PC-3 (cell line): ENCODE measurements around the gene CPA1.

ENCODE experiments used
- EZH2 ChIP-seq: fragments of 300-600 bp; sonication (generic); IDR thresholded peaks from one replicate; pipeline ENCODE4 v1.6.1; 2017; ENCODE audit warnings: antibody characterized with exemption, mild to moderate bottlenecking, low read length; ENCODE audit not compliant: unreplicated experiment
- TF ChIP-seq, protein P1 (sequence below): fragments of 300-600 bp; sonication (generic); conservative IDR thresholded peaks from 2 replicates; pipeline ENCODE4 v1.5.1; 2017; ENCODE audit warnings: antibody characterized with exemption, low read depth, mild to moderate bottlenecking, low read length

DNA sequence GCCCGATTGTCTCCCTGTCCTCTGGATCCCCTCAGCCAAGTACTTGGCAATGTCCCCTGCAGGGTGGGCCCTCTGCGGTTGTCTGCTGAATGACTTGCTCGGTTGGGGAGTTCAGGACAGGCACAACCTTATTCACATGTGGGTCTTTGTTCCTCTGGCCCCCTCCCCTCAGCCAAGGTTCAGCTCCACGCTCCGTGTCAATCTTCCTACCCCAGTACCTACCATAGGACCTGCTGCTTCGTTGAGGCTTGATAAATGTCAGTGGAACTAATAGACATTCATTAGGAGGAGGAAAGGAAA is 28.6 kb upstream of the CPA1 start:
- TF ChIP-seq, protein P1, sequence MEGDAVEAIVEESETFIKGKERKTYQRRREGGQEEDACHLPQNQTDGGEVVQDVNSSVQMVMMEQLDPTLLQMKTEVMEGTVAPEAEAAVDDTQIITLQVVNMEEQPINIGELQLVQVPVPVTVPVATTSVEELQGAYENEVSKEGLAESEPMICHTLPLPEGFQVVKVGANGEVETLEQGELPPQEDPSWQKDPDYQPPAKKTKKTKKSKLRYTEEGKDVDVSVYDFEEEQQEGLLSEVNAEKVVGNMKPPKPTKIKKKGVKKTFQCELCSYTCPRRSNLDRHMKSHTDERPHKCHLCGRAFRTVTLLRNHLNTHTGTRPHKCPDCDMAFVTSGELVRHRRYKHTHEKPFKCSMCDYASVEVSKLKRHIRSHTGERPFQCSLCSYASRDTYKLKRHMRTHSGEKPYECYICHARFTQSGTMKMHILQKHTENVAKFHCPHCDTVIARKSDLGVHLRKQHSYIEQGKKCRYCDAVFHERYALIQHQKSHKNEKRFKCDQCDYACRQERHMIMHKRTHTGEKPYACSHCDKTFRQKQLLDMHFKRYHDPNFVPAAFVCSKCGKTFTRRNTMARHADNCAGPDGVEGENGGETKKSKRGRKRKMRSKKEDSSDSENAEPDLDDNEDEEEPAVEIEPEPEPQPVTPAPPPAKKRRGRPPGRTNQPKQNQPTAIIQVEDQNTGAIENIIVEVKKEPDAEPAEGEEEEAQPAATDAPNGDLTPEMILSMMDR = no peak
- no peak for TF ChIP-seq EZH2
